GM08714 (cell line): ENCODE measurements around the gene NKIRAS2.

Experiments used
- H3K4me3 ChIP-seq: fragments of 200-500 bp; sonication (Bioruptor generic); 2 replicates; pipeline ENCODE4 v1.5.1; 2014; ENCODE audit warnings: mild to moderate bottlenecking, low read length, inconsistent platforms
- ZNF274 ChIP-seq: IDR thresholded peaks from 2 replicates; pipeline ENCODE4 v1.6.1; 2012; ENCODE audit warnings: mild to moderate bottlenecking, low read depth, low read length

NKIRAS2 gene

DNA sequence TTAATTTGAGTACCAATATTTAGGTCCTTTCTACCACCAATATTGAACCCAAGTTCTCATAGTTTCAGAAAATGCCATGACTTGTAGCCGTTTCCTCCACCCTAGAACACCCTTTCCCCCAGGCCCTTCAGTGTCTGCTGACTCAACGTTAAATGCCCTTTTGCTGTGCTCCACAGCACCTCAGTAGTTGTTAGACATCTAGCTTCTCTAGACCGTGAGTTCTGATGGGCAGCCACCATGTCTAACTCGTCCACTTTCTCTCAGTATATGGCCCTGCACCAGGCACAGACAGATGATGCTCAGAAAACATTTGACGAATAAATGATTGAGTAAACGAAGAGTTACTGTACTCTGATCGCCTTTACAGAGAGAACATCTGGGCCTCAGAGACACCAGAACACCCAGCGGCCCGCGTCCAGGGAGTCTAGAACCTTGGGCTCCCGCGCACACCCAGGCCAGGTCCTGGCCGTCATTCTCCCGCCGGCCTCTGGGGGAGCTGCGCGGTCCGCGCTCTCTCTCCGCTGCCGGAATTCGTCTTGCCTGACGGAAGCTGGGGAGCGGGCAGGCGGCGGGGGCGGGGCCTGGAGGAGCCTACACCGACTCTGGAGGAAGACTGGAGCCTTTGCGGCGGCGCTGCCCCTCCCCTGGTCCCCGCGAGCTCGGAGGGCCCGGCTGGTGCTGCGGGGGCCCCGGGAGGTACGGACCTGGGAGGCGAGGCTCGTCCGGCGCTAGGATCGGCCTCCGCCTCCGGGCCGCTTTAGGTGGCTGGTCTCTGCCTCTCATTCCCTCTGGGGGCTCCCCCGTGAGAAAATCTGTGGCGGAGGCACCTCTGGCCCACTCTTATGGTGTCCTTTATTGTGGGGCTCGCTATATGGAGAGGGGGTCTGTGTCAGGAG lies at the start of gene NKIRAS2:
Gene NKIRAS2 (plus strand): TSS at position 582 of the 896 bp plus-strand sequence. CDS start 1,488 bp downstream, outside the sequence.
- TF ChIP-seq ZNF274 = no peak
- peak within 1 kb of the TSS; percentile 99 for H3K4me3 ChIP-seq

- H3K4me3 ChIP-seq = no peak overlapping the region
- TF ChIP-seq ZNF274 = no peak
These were observed 49.0 kb upstream of the NKIRAS2 start for GRCh38 chr17:41970901-41971331.

DNA sequence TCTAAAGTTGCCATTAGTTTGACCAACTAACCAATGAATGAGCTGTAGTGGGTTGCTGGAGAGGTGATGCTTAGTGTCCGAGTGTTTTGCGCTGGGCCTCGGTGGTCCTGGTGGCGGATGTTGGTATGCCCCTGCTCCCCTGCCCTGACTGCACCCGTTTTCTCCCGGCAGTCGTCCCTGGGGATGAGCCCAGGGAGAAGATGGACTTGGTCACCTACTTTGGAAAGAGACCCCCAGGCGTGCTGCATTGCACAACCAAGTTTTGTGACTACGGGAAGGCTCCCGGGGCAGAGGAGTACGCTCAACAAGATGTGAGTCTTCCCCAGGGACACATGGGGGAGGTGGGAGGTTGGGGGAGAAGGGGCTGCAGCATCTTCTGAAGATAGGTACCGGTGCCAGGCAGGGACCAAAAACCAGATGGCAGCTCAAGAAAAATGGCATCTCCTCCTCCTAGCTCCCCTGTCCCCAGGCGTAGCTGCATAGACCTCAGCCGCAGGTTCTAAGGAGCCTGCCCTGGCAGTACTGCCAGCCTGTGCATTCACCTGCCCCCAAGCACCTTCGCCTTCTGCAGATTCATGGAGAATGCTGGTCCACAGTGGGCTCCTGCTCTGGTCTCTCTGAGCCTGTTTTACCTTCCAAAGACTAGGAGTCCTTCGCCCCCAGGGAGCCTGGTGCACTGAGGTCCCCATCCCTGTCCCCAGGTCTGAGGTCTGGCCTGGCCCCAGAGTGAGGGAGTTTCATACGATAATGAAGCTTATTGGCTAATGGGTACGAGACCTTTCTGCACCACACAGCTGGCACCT lies 48.0 kb upstream of the NKIRAS2 start:
- no peak for TF ChIP-seq ZNF274
- H3K4me3 ChIP-seq = no peak overlapping the region

DNA sequence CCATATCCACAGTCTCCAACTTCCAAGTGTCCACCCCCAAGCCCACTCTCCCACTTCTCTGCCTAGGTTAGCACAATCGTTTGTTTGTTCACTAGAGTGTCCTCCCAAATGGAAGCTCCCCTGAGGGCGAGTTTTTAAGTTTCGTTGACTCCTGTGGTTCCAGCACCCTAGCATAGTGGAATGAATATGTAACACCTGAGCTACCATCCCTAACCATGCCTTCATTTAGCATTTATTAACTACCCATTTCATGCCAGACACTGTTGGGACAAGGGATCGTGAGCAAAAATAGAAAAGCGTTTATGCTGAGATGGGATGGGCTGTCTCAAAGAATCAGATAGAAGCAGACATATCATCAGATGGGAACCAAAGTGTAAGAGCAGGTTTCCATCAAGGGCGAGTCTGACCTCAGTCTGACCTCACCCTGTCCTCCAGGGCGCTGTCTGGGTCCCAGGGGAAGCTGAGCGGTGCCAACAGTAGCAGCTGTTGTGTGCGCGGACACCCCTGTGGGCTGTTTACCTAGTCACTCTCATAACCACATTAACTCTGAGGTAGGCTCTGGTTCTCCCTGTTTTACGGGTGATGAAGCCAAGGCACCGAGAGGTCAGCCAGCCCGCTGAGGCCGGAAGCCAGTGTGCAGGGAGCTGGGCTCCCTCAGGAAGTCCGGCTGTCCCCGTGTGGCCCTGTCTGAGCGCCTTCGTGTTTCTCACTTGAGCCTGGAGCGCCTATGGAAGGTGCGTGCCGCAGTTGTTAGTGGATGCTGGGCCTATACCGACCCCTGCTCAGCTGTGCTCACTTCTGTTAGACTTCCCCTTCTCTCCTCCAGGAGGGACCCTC lies 47.1 kb upstream of the NKIRAS2 start:
- no peak overlapping the region for H3K4me3 ChIP-seq
- no peak for TF ChIP-seq ZNF274

DNA sequence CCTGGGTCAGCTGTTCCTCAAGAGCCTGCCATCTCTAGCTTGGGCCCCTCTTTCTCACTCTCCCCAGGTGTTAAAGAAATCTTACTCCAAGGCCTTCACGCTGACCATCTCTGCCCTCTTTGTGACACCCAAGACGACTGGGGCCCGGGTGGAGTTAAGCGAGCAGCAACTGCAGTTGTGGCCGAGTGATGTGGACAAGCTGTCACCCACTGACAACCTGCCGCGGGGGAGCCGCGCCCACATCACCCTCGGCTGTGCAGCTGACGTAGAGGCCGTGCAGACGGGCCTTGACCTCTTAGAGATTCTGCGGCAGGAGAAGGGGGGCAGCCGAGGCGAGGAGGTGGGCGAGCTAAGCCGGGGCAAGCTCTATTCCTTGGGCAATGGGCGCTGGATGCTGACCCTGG lies 46.5 kb upstream of the NKIRAS2 start:
- no peak overlapping the region for H3K4me3 ChIP-seq
- no peak for TF ChIP-seq ZNF274

DNA sequence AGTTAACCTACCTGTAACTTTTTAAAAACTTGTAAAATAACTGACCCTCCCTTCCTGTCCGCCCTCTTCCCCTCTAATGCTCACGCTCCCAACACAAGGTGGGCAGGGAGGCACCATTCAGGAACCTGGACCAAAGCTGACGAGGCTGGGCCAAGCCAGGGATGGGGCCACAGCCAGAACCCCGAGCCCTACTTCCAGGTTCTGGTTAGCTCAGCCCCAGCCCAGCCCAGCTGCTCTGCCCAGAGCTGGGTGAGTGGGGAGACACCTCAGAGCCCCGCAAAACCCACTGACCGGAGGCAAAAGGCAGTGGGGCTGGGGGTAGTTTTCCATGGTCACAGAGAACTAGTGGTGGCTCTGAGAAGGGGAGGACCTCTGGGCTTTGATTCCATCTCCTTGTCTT lies 45.9 kb upstream of the NKIRAS2 start:
- no peak overlapping the region for H3K4me3 ChIP-seq
- TF ChIP-seq ZNF274 = no peak

GRCh38 chr17:41974658-41975057 lies 45.2 kb upstream of the NKIRAS2 start:
- no peak for TF ChIP-seq ZNF274
- H3K4me3 ChIP-seq = no peak overlapping the region

DNA sequence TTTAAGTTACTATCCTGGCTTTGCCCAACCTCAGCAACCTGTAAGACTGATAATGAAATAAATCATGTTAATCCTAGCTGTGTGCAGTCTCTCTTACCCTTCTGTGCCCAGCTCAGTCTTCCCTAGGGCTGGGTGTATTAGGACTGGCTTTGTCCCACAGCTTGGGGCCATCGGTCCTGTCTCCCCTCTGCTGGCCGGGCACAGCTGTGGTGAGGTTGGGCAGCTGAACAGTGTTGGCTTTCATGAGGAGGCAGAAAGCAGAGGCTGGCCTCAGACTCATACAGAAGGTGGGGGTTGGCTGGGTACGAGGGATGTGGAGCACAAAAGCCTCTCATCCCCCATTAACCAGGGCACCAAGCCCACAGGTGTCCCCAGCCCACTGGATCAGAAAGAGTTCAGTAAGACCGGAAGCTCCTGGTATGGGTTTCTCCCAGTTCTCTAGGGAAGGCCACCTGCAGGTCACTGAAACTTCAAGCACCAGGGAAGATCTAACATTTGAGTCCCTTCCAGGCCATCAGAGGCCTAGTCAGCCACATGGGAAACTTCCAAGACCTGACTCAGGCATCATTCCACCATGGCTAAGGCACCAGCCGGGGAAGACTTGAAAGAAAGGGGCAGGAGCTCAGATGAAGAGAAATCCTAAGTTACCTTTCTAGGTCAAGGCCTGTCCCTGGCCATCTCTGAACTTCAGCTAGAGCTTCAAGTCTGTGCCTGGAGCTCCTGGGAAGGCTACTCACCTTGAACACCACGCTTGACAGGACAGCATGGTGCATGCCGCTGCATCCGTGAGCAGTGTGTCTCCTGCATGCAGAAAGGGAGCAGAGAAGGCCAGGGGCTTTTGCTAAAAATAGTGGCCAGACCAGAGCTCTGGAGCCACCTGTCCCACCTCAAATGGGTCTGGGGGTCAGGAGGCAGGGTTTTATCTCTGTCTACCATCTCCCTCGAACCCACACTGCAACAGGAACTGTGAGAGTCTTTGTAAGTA lies 44.5 kb upstream of the NKIRAS2 start:
- H3K4me3 ChIP-seq = no peak overlapping the region
- no peak for TF ChIP-seq ZNF274

GRCh38 chr17:41976142-41976768 lies 43.6 kb upstream of the NKIRAS2 start:
- no peak overlapping the region for H3K4me3 ChIP-seq
- TF ChIP-seq ZNF274 = no peak

GRCh38 chr17:41977991-41978390 lies 41.9 kb upstream of the NKIRAS2 start:
- H3K4me3 ChIP-seq = no peak overlapping the region
- no peak for TF ChIP-seq ZNF274

- H3K4me3 ChIP-seq = no peak overlapping the region
- no peak for TF ChIP-seq ZNF274
These were observed 37.7 kb upstream of the NKIRAS2 start for GRCh38 chr17:41982026-41982760.

GRCh38 chr17:41984454-41984853 lies 35.4 kb upstream of the NKIRAS2 start:
- TF ChIP-seq ZNF274 = no peak
- H3K4me3 ChIP-seq = no peak overlapping the region
